Mammary epithelial cell (primary cell): ENCODE data around the gene CD160.

Source experiments
- EZH2 ChIP-seq: IDR thresholded peaks from 2 replicates; pipeline ENCODE4 v1.6.1; 2012; ENCODE audit warnings: low read length, inconsistent platforms, borderline replicate concordance
- TF ChIP-seq, protein P1 (sequence below), 2 donors: IDR thresholded peaks in 1 of 2; conservative IDR thresholded peaks in 1 of 2; 2 replicates each; pipeline ENCODE4 v1.5.1; 2011 to 2012; ENCODE audit warnings: inconsistent platforms in 2 of 2, low read length in 2 of 2, mild to moderate bottlenecking in 2 of 2, control low read depth in 1 of 2, low read depth in 1 of 2; ENCODE audit not compliant: insufficient read depth in 1 of 2; ENCODE audit errors: extremely low read depth in 1 of 2

DNA sequence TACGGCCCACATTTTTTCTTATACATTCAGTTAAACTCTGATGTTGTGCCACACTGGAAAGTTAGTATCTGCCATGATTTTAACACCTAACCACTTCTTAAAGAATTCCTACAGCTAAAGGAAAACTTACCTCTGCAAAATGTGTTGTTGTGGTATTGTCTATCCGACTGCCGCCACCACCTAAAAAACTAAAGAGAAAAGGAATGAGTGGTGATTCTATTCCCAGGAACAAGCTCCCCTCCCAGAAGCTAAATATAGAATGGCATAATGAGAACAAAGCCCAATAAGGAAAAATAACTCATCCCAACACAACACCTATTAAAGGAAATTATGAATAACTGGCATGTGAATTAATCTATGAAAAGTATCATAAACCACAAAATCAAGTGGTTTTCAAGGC is 65.1 kb downstream of the CD160 start:
- TF ChIP-seq, protein P1, sequence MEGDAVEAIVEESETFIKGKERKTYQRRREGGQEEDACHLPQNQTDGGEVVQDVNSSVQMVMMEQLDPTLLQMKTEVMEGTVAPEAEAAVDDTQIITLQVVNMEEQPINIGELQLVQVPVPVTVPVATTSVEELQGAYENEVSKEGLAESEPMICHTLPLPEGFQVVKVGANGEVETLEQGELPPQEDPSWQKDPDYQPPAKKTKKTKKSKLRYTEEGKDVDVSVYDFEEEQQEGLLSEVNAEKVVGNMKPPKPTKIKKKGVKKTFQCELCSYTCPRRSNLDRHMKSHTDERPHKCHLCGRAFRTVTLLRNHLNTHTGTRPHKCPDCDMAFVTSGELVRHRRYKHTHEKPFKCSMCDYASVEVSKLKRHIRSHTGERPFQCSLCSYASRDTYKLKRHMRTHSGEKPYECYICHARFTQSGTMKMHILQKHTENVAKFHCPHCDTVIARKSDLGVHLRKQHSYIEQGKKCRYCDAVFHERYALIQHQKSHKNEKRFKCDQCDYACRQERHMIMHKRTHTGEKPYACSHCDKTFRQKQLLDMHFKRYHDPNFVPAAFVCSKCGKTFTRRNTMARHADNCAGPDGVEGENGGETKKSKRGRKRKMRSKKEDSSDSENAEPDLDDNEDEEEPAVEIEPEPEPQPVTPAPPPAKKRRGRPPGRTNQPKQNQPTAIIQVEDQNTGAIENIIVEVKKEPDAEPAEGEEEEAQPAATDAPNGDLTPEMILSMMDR (conservative IDR thresholded peaks at IDR 0.05 in 1 of 2, IDR thresholded peaks at IDR 0.05 in 1 of 2; ENCODE audit: extremely low read depth in 1 of 2, insufficient read depth in 1 of 2, low read depth in 1 of 2, low read length in 2 of 2), result no peak
- TF ChIP-seq EZH2, result no peak
